ENCODE measurements around the gene PYGM. TPM values are rescaled to one million over a fixed set of nuclear protein-coding genes. Genes with fewer than 3 reads are reported as not detected.
A peak's percentile ranks its signal among the peaks of the same experiment; 100 is the strongest.

The PYGM gene
- total and polyA plus RNA-seq, 2 experiments from 2014 or later, result 1.5 to 3.9 TPM

DNA sequence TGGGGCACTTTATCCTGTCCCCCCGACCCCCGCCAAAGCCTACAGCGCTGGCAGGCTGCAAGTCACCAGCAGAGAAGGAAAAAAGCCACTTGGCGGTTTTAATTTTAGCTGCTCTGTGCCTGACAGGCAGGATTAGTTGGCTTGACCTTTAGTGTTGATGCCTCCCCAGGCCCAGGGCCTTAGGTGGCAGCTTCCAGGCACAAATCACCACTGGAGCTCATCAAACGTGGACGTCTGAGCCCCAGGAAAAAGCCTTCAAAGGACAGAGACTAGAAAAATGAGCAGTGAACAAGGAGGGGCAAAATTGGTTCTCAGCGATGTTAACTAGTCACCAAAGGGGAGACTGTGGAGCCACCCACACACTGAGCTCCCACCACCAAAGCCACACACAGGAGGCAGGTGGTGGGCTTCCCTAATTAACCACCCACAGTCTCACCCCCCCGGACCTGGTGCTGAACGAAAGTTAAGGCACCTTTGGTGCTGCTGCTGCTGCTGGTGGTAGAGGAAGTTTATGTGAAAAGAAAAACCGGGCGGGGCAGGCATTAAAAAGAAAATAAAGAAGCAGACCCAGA lies 4.4 kb upstream of the PYGM start:
- peak overlapping the region; percentile 40 for H3K4me3 ChIP-seq
- peaks cover 66% of the 10 kb centered on the region for H3K4me1 ChIP-seq (ENCODE audit: insufficient read depth)
- peaks cover 72% of the 10 kb centered on the region for H3F3A ChIP-seq (replicated peaks; ENCODE audit: low read depth)
- DNase-seq (ENCODE audit: low spot score) (no peak), ATAC-seq (no peak)
- peak overlapping the region; percentile 96 for H3K27ac ChIP-seq (ENCODE audit: low read depth)
- H3K9me3 Mint-ChIP-seq, result no peaks in the 10 kb centered on the region; the same call in 1 of the 3 replicates
- H3K9me2 ChIP-seq (ENCODE audit: insufficient read depth), result no peaks in the 10 kb centered on the region
- no peak overlapping the region for H2AFZ ChIP-seq
- peaks cover 30% of the 10 kb centered on the region for H3K36me3 ChIP-seq (ENCODE audit: insufficient read depth)
- H3K27me3 ChIP-seq (ENCODE audit: insufficient read depth), result no peaks in the 10 kb centered on the region
- TF ChIP-seq EZH2 (IDR thresholded peaks at IDR 0.05; ENCODE audit: low read depth, unreplicated experiment), result no peak
- TF ChIP-seq NANOG (IDR thresholded peaks at IDR 0.05; ENCODE audit: borderline replicate concordance), result no peak
- TF ChIP-seq CREB1 (CRISPR knock-in tag; IDR thresholded peaks at IDR 0.05; ENCODE audit: low read depth), result no peak
- TF ChIP-seq EZH2phosphoT487 (IDR thresholded peaks at IDR 0.05; ENCODE audit: unreplicated experiment), result no peak
- TF ChIP-seq JUNB (IDR thresholded peaks at IDR 0.05; ENCODE audit: unreplicated experiment), result no peak
- TF ChIP-seq STAT1 (IDR thresholded peaks at IDR 0.05; ENCODE audit: unreplicated experiment), result no peak
- no peak for TF ChIP-seq ZNF331 (CRISPR knock-in tag; IDR thresholded peaks at IDR 0.05; ENCODE audit: low read depth)
- TF ChIP-seq, protein P1, sequence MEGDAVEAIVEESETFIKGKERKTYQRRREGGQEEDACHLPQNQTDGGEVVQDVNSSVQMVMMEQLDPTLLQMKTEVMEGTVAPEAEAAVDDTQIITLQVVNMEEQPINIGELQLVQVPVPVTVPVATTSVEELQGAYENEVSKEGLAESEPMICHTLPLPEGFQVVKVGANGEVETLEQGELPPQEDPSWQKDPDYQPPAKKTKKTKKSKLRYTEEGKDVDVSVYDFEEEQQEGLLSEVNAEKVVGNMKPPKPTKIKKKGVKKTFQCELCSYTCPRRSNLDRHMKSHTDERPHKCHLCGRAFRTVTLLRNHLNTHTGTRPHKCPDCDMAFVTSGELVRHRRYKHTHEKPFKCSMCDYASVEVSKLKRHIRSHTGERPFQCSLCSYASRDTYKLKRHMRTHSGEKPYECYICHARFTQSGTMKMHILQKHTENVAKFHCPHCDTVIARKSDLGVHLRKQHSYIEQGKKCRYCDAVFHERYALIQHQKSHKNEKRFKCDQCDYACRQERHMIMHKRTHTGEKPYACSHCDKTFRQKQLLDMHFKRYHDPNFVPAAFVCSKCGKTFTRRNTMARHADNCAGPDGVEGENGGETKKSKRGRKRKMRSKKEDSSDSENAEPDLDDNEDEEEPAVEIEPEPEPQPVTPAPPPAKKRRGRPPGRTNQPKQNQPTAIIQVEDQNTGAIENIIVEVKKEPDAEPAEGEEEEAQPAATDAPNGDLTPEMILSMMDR (conservative IDR thresholded peaks at IDR 0.05; ENCODE audit: low read depth in 2 of 2), result no peak
- TF ChIP-seq, protein P2, sequence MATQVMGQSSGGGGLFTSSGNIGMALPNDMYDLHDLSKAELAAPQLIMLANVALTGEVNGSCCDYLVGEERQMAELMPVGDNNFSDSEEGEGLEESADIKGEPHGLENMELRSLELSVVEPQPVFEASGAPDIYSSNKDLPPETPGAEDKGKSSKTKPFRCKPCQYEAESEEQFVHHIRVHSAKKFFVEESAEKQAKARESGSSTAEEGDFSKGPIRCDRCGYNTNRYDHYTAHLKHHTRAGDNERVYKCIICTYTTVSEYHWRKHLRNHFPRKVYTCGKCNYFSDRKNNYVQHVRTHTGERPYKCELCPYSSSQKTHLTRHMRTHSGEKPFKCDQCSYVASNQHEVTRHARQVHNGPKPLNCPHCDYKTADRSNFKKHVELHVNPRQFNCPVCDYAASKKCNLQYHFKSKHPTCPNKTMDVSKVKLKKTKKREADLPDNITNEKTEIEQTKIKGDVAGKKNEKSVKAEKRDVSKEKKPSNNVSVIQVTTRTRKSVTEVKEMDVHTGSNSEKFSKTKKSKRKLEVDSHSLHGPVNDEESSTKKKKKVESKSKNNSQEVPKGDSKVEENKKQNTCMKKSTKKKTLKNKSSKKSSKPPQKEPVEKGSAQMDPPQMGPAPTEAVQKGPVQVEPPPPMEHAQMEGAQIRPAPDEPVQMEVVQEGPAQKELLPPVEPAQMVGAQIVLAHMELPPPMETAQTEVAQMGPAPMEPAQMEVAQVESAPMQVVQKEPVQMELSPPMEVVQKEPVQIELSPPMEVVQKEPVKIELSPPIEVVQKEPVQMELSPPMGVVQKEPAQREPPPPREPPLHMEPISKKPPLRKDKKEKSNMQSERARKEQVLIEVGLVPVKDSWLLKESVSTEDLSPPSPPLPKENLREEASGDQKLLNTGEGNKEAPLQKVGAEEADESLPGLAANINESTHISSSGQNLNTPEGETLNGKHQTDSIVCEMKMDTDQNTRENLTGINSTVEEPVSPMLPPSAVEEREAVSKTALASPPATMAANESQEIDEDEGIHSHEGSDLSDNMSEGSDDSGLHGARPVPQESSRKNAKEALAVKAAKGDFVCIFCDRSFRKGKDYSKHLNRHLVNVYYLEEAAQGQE (IDR thresholded peaks at IDR 0.05; ENCODE audit: unreplicated experiment), result no peak
- peaks cover 33% of the 10 kb centered on the region for H4K20me1 ChIP-seq (replicated peaks; ENCODE audit: insufficient read depth)
- H3K4me1 Mint-ChIP-seq, result peaks cover 86% of the 10 kb centered on the region
- H3K27me3 Mint-ChIP-seq (ENCODE audit: insufficient read depth, low read depth, poor library complexity), result peaks cover 43% of the 10 kb centered on the region
- H3K4me2 ChIP-seq, result peak overlapping the region; percentile 76
- H3K27ac Mint-ChIP-seq, result peak overlapping the region; percentile 93
- H3K4me3 Mint-ChIP-seq, result peak overlapping the region; percentile 42; the same call in 2 of the 3 replicates
- peaks cover 66% of the 10 kb centered on the region for H3K36me3 Mint-ChIP-seq (ENCODE audit: low read depth)
- H3K79me2 ChIP-seq (replicated peaks; ENCODE audit: insufficient read depth), result peaks cover 15% of the 10 kb centered on the region

DNA sequence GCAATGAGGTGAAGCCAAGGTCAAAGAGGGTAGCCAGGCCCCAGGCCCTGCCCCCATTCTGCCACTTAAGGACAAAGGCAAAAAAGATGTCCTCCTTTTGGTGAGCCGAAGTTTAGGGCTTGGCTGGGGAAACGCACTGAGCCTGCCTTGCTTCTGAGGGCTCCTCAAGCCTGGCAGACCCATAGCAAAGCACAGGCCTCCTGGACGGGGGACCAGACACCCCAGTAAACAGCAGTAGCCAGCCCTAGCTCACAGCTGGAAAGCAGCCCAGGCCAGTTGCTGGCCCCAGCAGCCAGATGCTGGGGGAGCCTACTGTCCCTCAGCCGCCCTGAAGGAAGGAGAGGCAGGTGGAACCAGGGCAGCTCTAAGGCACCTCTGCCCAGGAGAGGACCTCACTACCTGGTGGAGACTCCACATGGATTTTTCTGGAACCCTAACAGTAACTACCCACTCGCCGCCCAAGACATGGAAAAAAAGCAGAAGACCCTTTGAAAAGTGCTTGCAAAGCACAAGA lies 3.8 kb upstream of the PYGM start:
- Mint-ChIP-seq H3K27me3 (ENCODE audit: insufficient read depth, low read depth, poor library complexity) (peaks cover 47% of the 10 kb centered on the region), H3K4me3 (peak overlapping the region; percentile 51; the same call in 2 of the 3 replicates), H3K9me3 (no peaks in the 10 kb centered on the region; the same call in 1 of the 3 replicates), H3K36me3 (ENCODE audit: low read depth) (peaks cover 60% of the 10 kb centered on the region), H3K27ac (peak overlapping the region; percentile 93), H3K4me1 (peaks cover 91% of the 10 kb centered on the region)
- no peaks in the 10 kb centered on the region for H3K27me3 ChIP-seq (ENCODE audit: insufficient read depth)
- H3K4me2 ChIP-seq, result peak overlapping the region; percentile 76
- DNase-seq (ENCODE audit: low spot score) (peak; percentile 52), ATAC-seq (peak; percentile 0)
- no peaks in the 10 kb centered on the region for H3K9me2 ChIP-seq (ENCODE audit: insufficient read depth)
- peaks cover 67% of the 10 kb centered on the region for H3F3A ChIP-seq (replicated peaks; ENCODE audit: low read depth)
- H3K4me1 ChIP-seq (ENCODE audit: insufficient read depth), result peaks cover 66% of the 10 kb centered on the region
- peaks cover 28% of the 10 kb centered on the region for H4K20me1 ChIP-seq (replicated peaks; ENCODE audit: insufficient read depth)
- H3K36me3 ChIP-seq (ENCODE audit: insufficient read depth), result peaks cover 25% of the 10 kb centered on the region
- H3K4me3 ChIP-seq, result peak overlapping the region; percentile 40
- no peak overlapping the region for H2AFZ ChIP-seq
- H3K79me2 ChIP-seq (replicated peaks; ENCODE audit: insufficient read depth), result peaks cover 15% of the 10 kb centered on the region; the same call in 1 of the 2 replicates
- peak overlapping the region; percentile 96 for H3K27ac ChIP-seq (ENCODE audit: low read depth)
- TF ChIP-seq, protein P3, sequence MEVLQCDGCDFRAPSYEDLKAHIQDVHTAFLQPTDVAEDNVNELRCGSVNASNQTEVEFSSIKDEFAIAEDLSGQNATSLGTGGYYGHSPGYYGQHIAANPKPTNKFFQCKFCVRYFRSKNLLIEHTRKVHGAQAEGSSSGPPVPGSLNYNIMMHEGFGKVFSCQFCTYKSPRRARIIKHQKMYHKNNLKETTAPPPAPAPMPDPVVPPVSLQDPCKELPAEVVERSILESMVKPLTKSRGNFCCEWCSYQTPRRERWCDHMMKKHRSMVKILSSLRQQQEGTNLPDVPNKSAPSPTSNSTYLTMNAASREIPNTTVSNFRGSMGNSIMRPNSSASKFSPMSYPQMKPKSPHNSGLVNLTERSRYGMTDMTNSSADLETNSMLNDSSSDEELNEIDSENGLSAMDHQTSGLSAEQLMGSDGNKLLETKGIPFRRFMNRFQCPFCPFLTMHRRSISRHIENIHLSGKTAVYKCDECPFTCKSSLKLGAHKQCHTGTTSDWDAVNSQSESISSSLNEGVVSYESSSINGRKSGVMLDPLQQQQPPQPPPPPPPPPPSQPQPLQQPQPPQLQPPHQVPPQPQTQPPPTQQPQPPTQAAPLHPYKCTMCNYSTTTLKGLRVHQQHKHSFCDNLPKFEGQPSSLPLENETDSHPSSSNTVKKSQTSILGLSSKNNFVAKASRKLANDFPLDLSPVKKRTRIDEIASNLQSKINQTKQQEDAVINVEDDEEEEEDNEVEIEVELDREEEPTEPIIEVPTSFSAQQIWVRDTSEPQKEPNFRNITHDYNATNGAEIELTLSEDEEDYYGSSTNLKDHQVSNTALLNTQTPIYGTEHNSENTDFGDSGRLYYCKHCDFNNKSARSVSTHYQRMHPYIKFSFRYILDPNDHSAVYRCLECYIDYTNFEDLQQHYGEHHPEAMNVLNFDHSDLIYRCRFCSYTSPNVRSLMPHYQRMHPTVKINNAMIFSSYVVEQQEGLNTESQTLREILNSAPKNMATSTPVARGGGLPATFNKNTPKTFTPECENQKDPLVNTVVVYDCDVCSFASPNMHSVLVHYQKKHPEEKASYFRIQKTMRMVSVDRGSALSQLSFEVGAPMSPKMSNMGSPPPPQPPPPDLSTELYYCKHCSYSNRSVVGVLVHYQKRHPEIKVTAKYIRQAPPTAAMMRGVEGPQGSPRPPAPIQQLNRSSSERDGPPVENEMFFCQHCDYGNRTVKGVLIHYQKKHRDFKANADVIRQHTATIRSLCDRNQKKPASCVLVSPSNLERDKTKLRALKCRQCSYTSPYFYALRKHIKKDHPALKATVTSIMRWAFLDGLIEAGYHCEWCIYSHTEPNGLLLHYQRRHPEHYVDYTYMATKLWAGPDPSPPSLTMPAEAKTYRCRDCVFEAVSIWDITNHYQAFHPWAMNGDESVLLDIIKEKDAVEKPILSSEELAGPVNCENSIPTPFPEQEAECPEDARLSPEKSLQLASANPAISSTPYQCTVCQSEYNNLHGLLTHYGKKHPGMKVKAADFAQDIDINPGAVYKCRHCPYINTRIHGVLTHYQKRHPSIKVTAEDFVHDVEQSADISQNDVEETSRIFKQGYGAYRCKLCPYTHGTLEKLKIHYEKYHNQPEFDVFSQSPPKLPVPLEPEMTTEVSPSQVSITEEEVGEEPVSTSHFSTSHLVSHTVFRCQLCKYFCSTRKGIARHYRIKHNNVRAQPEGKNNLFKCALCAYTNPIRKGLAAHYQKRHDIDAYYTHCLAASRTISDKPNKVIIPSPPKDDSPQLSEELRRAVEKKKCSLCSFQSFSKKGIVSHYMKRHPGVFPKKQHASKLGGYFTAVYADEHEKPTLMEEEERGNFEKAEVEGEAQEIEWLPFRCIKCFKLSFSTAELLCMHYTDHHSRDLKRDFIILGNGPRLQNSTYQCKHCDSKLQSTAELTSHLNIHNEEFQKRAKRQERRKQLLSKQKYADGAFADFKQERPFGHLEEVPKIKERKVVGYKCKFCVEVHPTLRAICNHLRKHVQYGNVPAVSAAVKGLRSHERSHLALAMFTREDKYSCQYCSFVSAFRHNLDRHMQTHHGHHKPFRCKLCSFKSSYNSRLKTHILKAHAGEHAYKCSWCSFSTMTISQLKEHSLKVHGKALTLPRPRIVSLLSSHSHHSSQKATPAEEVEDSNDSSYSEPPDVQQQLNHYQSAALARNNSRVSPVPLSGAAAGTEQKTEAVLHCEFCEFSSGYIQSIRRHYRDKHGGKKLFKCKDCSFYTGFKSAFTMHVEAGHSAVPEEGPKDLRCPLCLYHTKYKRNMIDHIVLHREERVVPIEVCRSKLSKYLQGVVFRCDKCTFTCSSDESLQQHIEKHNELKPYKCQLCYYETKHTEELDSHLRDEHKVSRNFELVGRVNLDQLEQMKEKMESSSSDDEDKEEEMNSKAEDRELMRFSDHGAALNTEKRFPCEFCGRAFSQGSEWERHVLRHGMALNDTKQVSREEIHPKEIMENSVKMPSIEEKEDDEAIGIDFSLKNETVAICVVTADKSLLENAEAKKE (CRISPR knock-in tag; IDR thresholded peaks at IDR 0.05), result no peak

Measured in GM23338 (cell line).